ENCODE results near the gene MBTPS2.
"Not testable (repeated sequence)": the region's sequence is repeated elsewhere in the genome, so short reads cannot be mapped to it uniquely, and the experiment has no call there.

MBTPS2 gene

GRCh38 chrX:21839334-21840192, at the start of gene MBTPS2:
Gene MBTPS2, plus strand, starts transcription at chrX:21839617. Its CDS starts 118 bp downstream, at chrX:21839735.
- H3K27me3 Mint-ChIP-seq: no peaks in the 10 kb centered on the region
- H3K4me1 Mint-ChIP-seq: no peaks in the 10 kb centered on the region
- peak within 1 kb of the TSS; percentile 88 to 89 for H3K4me3 Mint-ChIP-seq
- H3K9me3 Mint-ChIP-seq: no peaks in the 10 kb centered on the region
- DNase-seq (peak; percentile 81 to 87), ATAC-seq (peak; percentile 94)
- H3K27ac Mint-ChIP-seq: peak within 1 kb of the TSS; percentile 97 to 98

GRCh38 chrX:21798677-21799219, 40.7 kb upstream of the MBTPS2 start:
- ATAC-seq (no peak), DNase-seq (no peak)
- Mint-ChIP-seq H3K4me3 (no peak overlapping the region), H3K27ac (no peak overlapping the region), H3K9me3 (no peaks in the 10 kb centered on the region), H3K4me1 (no peaks in the 10 kb centered on the region), H3K27me3 (no peaks in the 10 kb centered on the region)

GRCh38 chrX:21799767-21800166, 39.6 kb upstream of the MBTPS2 start:
- Mint-ChIP-seq H3K4me3 (no peak overlapping the region), H3K4me1 (no peaks in the 10 kb centered on the region), H3K27me3 (no peaks in the 10 kb centered on the region), H3K9me3 (no peaks in the 10 kb centered on the region), H3K27ac (no peak overlapping the region)
- DNase-seq (no peak), ATAC-seq (no peak)

GRCh38 chrX:21800344-21800770, 39.1 kb upstream of the MBTPS2 start:
- ATAC-seq (no peak), DNase-seq (no peak)
- Mint-ChIP-seq H3K27ac (no peak overlapping the region), H3K4me3 (no peak overlapping the region), H3K9me3 (no peaks in the 10 kb centered on the region), H3K27me3 (no peaks in the 10 kb centered on the region), H3K4me1 (no peaks in the 10 kb centered on the region)

- no peaks in the 10 kb centered on the region for H3K4me1 Mint-ChIP-seq
- H3K9me3 Mint-ChIP-seq: no peaks in the 10 kb centered on the region
- H3K4me3 Mint-ChIP-seq: no peak overlapping the region
- ATAC-seq (no peak), DNase-seq (no peak)
- H3K27me3 Mint-ChIP-seq: no peaks in the 10 kb centered on the region
- no peak overlapping the region for H3K27ac Mint-ChIP-seq
Observed at GRCh38 chrX:21802054-21802670, 37.3 kb upstream of the MBTPS2 start.

GRCh38 chrX:21802839-21803238, 36.6 kb upstream of the MBTPS2 start:
- Mint-ChIP-seq H3K27me3 (no peaks in the 10 kb centered on the region), H3K9me3 (no peaks in the 10 kb centered on the region), H3K4me1 (no peaks in the 10 kb centered on the region), H3K27ac (no peak overlapping the region), H3K4me3 (no peak overlapping the region)
- ATAC-seq (no peak), DNase-seq (no peak)

GRCh38 chrX:21806691-21807090, 32.7 kb upstream of the MBTPS2 start:
- Mint-ChIP-seq H3K9me3 (no peaks in the 10 kb centered on the region), H3K27me3 (no peaks in the 10 kb centered on the region), H3K4me3 (no peak overlapping the region), H3K4me1 (no peaks in the 10 kb centered on the region), H3K27ac (no peak overlapping the region)
- ATAC-seq (no peak), DNase-seq (no peak)

- Mint-ChIP-seq H3K27ac (no peak overlapping the region), H3K27me3 (no peaks in the 10 kb centered on the region), H3K9me3 (no peaks in the 10 kb centered on the region), H3K4me1 (no peaks in the 10 kb centered on the region), H3K4me3 (no peak overlapping the region)
- DNase-seq (no peak), ATAC-seq (no peak)
Observed at GRCh38 chrX:21811832-21812231, 27.6 kb upstream of the MBTPS2 start.

- Mint-ChIP-seq H3K9me3 (no peaks in the 10 kb centered on the region), H3K4me3 (no peak overlapping the region), H3K27ac (no peak overlapping the region), H3K4me1 (no peaks in the 10 kb centered on the region), H3K27me3 (no peaks in the 10 kb centered on the region)
- DNase-seq (no peak), ATAC-seq (no peak)
Observed at GRCh38 chrX:21812628-21813027, 26.8 kb upstream of the MBTPS2 start.

GRCh38 chrX:21813612-21814368, 25.6 kb upstream of the MBTPS2 start:
- no peak for ATAC-seq
- no peaks in the 10 kb centered on the region for H3K27me3 Mint-ChIP-seq
- no peaks in the 10 kb centered on the region for H3K9me3 Mint-ChIP-seq
- no peaks in the 10 kb centered on the region for H3K4me1 Mint-ChIP-seq
- H3K27ac Mint-ChIP-seq: peak overlapping the region in 1 of 2 donors; percentile 27
- H3K4me3 Mint-ChIP-seq: no peak overlapping the region
- no peak for DNase-seq

GRCh38 chrX:21816136-21816535, 23.3 kb upstream of the MBTPS2 start:
- DNase-seq (no peak), ATAC-seq (no peak)
- H3K27ac Mint-ChIP-seq: no peak overlapping the region
- H3K4me3 Mint-ChIP-seq: no peak overlapping the region
- no peaks in the 10 kb centered on the region for H3K4me1 Mint-ChIP-seq
- H3K9me3 Mint-ChIP-seq: no peaks in the 10 kb centered on the region
- no peaks in the 10 kb centered on the region for H3K27me3 Mint-ChIP-seq

GRCh38 chrX:21820170-21820569, 19.2 kb upstream of the MBTPS2 start:
- not testable (repeated sequence) for DNase-seq, H3K27ac Mint-ChIP-seq, H3K4me3 Mint-ChIP-seq, H3K9me3 Mint-ChIP-seq, H3K27me3 Mint-ChIP-seq, ATAC-seq, H3K4me1 Mint-ChIP-seq

- Mint-ChIP-seq H3K9me3 (no peaks in the 10 kb centered on the region), H3K4me1 (no peaks in the 10 kb centered on the region), H3K4me3 (no peak overlapping the region), H3K27me3 (no peaks in the 10 kb centered on the region), H3K27ac (no peak overlapping the region)
- DNase-seq (no peak), ATAC-seq (no peak)
Observed at GRCh38 chrX:21821875-21822274, 17.5 kb upstream of the MBTPS2 start.

- Mint-ChIP-seq H3K4me3 (no peak overlapping the region), H3K27ac (no peak overlapping the region), H3K9me3 (no peaks in the 10 kb centered on the region), H3K27me3 (no peaks in the 10 kb centered on the region), H3K4me1 (no peaks in the 10 kb centered on the region)
- DNase-seq: no peak
- no peak for ATAC-seq
Observed at GRCh38 chrX:21831496-21831895, 7.9 kb upstream of the MBTPS2 start.

- H3K27ac Mint-ChIP-seq: no peak overlapping the region
- H3K4me1 Mint-ChIP-seq: no peaks in the 10 kb centered on the region
- no peak overlapping the region for H3K4me3 Mint-ChIP-seq
- DNase-seq: no peak
- no peak for ATAC-seq
- no peaks in the 10 kb centered on the region for H3K27me3 Mint-ChIP-seq
- H3K9me3 Mint-ChIP-seq: no peaks in the 10 kb centered on the region
Observed at GRCh38 chrX:21837056-21837455, 2.4 kb upstream of the MBTPS2 start.

- Mint-ChIP-seq H3K4me1 (no peaks in the 10 kb centered on the region), H3K9me3 (no peaks in the 10 kb centered on the region), H3K4me3 (peak overlapping the region; percentile 88 to 89), H3K27me3 (no peaks in the 10 kb centered on the region), H3K27ac (peak overlapping the region; percentile 97 to 98)
- no peak for ATAC-seq
- DNase-seq: no peak
Observed at GRCh38 chrX:21838937-21839333, 482 bp upstream of the MBTPS2 start.

Data from stimulated activated naive CD8-positive, alpha-beta T cell treated with anti-CD3 and anti-CD28 coated beads, Interleukin-15, amount 100 ng/mL, for 72 hours (primary cell).